ENCODE data around the gene MMP19.

Gene MMP19

DNA sequence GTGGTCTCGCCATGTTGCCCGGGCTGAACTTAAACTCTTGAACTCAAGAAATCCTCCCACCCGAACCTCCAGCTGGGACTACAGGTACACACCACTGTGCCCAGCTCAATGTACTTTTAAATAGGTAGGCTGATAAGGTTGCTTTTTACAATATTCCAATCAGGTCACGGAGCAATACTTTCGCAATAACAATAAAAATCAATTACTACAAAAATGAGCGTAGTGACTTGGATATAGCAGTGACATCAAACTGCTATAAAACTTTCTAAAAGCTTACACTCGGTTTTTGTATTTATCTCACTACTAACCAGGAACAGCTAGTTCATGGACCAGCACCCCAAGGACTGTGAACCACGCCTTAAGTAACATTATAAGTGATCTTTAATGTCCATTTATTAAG, 35.8 kb downstream of the MMP19 start:
- Histone ChIP-seq H3K27ac (ENCODE audit: low read length) (no peak overlapping the region), H3K36me3 (ENCODE audit: insufficient read depth, low read depth, low read length) (peaks cover 61% of the 10 kb centered on the region), H3K4me1 (ENCODE audit: insufficient read depth, low read length) (peaks cover under 1% of the 10 kb centered on the region; the same call in 1 of the 2 replicates), H3K9ac (ENCODE audit: low read depth, low read length) (no peak overlapping the region), H3K9me3 (ENCODE audit: insufficient read depth, low read depth, low read length) (no peaks in the 10 kb centered on the region), H3K27me3 (ENCODE audit: insufficient read depth, low read length) (no peaks in the 10 kb centered on the region), H3K4me3 (ENCODE audit: low read length) (no peak overlapping the region)

DNA sequence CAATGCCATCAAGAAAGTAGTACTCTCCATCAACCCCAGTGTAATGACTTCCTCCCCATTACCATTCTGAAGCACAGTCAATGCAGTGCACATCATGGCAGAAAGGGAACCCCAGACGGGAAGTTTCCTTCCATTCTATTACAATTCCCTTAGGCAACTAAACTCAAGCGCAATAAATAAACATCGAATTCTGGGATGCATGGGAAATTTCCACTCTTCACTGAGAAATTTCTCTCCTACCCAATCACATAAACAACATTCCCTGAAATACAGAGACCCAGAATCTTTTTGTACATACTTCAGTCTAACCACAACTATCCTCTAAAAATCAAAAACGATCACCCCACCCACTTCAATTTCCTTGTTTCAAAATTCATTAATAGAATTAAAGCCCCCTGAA, 45.2 kb downstream of the MMP19 start:
- H3K4me3 ChIP-seq (ENCODE audit: low read length) = no peak overlapping the region
- peaks cover 98% of the 10 kb centered on the region for H3K36me3 ChIP-seq (ENCODE audit: insufficient read depth, low read depth, low read length)
- no peaks in the 10 kb centered on the region for H3K4me1 ChIP-seq (ENCODE audit: insufficient read depth, low read length)
- H3K27ac ChIP-seq (ENCODE audit: low read length) = no peak overlapping the region
- H3K9ac ChIP-seq (ENCODE audit: low read depth, low read length) = no peak overlapping the region
- no peaks in the 10 kb centered on the region for H3K9me3 ChIP-seq (ENCODE audit: insufficient read depth, low read depth, low read length)
- no peaks in the 10 kb centered on the region for H3K27me3 ChIP-seq (ENCODE audit: insufficient read depth, low read length)

DNA sequence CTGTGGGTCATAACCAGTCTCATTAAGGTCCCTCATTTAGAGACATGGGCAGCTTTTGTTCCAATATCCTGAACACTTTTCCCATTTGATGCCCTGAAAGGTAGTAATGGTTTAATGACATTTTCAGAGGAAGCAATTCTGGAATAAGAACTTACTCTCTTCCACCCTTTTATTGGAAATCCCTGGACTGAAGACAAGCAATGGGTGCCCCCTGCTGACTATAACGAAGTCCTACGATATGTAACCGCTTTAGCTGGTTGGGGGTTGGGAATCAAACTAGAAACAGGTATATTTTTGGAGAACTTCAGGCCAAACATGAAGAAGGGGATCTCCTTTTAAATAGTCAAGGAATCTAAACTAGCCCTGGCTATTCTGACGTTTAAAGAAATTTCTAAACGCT, 45.7 kb downstream of the MMP19 start:
- H3K27ac ChIP-seq (ENCODE audit: low read length) = no peak overlapping the region
- H3K4me1 ChIP-seq (ENCODE audit: insufficient read depth, low read length) = no peaks in the 10 kb centered on the region
- peaks cover 97% of the 10 kb centered on the region for H3K36me3 ChIP-seq (ENCODE audit: insufficient read depth, low read depth, low read length)
- H3K4me3 ChIP-seq (ENCODE audit: low read length) = no peak overlapping the region
- no peaks in the 10 kb centered on the region for H3K27me3 ChIP-seq (ENCODE audit: insufficient read depth, low read length)
- no peaks in the 10 kb centered on the region for H3K9me3 ChIP-seq (ENCODE audit: insufficient read depth, low read depth, low read length)
- no peak overlapping the region for H3K9ac ChIP-seq (ENCODE audit: low read depth, low read length)

- no peaks in the 10 kb centered on the region for H3K27me3 ChIP-seq (ENCODE audit: insufficient read depth, low read length)
- H3K9ac ChIP-seq (ENCODE audit: low read depth, low read length) = no peak overlapping the region
- H3K4me1 ChIP-seq (ENCODE audit: insufficient read depth, low read length) = no peaks in the 10 kb centered on the region
- H3K27ac ChIP-seq (ENCODE audit: low read length) = no peak overlapping the region
- no peak overlapping the region for H3K4me3 ChIP-seq (ENCODE audit: low read length)
- no peaks in the 10 kb centered on the region for H3K9me3 ChIP-seq (ENCODE audit: insufficient read depth, low read depth, low read length)
- peaks cover 96% of the 10 kb centered on the region for H3K36me3 ChIP-seq (ENCODE audit: insufficient read depth, low read depth, low read length)
Measured at GRCh38 chr12:55795950-55796349, 46.8 kb downstream of the MMP19 start.

- H3K27ac ChIP-seq (ENCODE audit: low read length) = no peak overlapping the region
- H3K4me1 ChIP-seq (ENCODE audit: insufficient read depth, low read length) = no peaks in the 10 kb centered on the region
- no peak overlapping the region for H3K4me3 ChIP-seq (ENCODE audit: low read length)
- H3K36me3 ChIP-seq (ENCODE audit: insufficient read depth, low read depth, low read length) = peaks cover 93% of the 10 kb centered on the region
- H3K9ac ChIP-seq (ENCODE audit: low read depth, low read length) = no peak overlapping the region
- no peaks in the 10 kb centered on the region for H3K27me3 ChIP-seq (ENCODE audit: insufficient read depth, low read length)
- no peaks in the 10 kb centered on the region for H3K9me3 ChIP-seq (ENCODE audit: insufficient read depth, low read depth, low read length)
Measured at GRCh38 chr12:55789893-55790292, 52.8 kb downstream of the MMP19 start.

DNA sequence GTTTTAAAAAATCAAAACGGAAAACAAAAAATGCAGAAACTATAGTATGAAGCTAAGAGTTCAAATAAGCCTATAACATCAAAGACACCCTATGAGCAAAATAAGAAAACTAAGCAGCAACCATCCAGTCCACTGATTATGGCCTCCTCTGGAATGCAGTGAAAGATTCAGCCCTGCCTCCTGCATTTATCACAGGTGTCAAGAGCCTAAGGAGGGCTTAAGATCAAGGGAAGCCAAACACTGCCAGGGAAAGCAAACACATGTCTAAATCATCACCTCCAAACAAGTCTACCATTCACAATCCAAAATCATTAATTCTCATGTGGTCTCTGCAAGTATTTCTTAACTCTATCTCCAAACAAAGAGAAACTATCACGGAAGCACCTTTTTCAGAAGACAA, 53.6 kb downstream of the MMP19 start:
- Histone ChIP-seq H3K9ac (ENCODE audit: low read depth, low read length) (no peak overlapping the region), H3K4me1 (ENCODE audit: insufficient read depth, low read length) (no peaks in the 10 kb centered on the region), H3K9me3 (ENCODE audit: insufficient read depth, low read depth, low read length) (no peaks in the 10 kb centered on the region), H3K36me3 (ENCODE audit: insufficient read depth, low read depth, low read length) (peaks cover 93% of the 10 kb centered on the region), H3K27me3 (ENCODE audit: insufficient read depth, low read length) (no peaks in the 10 kb centered on the region), H3K27ac (ENCODE audit: low read length) (no peak overlapping the region), H3K4me3 (ENCODE audit: low read length) (no peak overlapping the region)

- no peak overlapping the region for H3K4me3 ChIP-seq (ENCODE audit: low read length)
- H3K27me3 ChIP-seq (ENCODE audit: insufficient read depth, low read length) = no peaks in the 10 kb centered on the region
- no peaks in the 10 kb centered on the region for H3K9me3 ChIP-seq (ENCODE audit: insufficient read depth, low read depth, low read length)
- no peak overlapping the region for H3K9ac ChIP-seq (ENCODE audit: low read depth, low read length)
- H3K4me1 ChIP-seq (ENCODE audit: insufficient read depth, low read length) = no peaks in the 10 kb centered on the region
- H3K36me3 ChIP-seq (ENCODE audit: insufficient read depth, low read depth, low read length) = peaks cover 93% of the 10 kb centered on the region
- H3K27ac ChIP-seq (ENCODE audit: low read length) = no peak overlapping the region
Measured at GRCh38 chr12:55788546-55788945, 54.2 kb downstream of the MMP19 start.

All from iPS-20b (cell line).